NB4 (cell line): ENCODE results near the gene PRRG4.

Experiments used
- CTCF ChIP-seq: IDR thresholded peaks from one replicate; pipeline ENCODE4 v1.5.1; 2012; ENCODE audit warnings: low read depth, low read length
- MAX ChIP-seq: IDR thresholded peaks from 2 replicates; pipeline ENCODE4 v1.6.1; 2011; ENCODE audit warnings: low read depth, low read length
- MYC ChIP-seq: IDR thresholded peaks from 2 replicates; pipeline ENCODE4 v1.6.1; 2011; ENCODE audit warnings: low read depth, low read length
- POLR2A ChIP-seq: IDR thresholded peaks from 2 replicates; pipeline ENCODE4 v1.6.1; 2011; ENCODE audit warnings: mild to moderate bottlenecking; ENCODE audit not compliant: insufficient read length; ENCODE audit errors: extremely low read depth

DNA sequence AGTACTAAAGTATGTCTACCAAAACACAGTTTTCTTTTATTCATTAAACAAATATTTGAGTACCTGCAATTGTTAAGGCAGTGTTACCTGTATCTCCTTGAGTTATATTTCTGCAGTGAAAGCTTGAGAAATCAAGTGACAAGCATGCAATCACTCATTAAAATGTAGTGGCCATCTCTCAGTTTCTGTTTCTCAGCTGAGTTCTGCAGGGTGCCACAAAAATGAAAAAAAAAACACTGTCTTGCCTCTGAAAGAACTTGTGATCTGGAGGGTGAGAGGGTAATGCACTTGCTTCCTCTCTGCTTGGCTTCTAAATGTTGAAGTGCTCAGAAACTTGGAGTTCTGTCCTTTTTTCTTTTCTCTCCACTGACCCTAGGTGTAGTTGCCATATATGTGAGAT lies 69.7 kb downstream of the PRRG4 start:
- TF ChIP-seq CTCF (no peak), MYC (no peak), POLR2A (no peak), MAX (no peak)
